Measurements from ENCODE around the gene ZMIZ1.

ZMIZ1 gene

GRCh38 chr10:79232864-79233263 lies 164.1 kb downstream of the ZMIZ1 start:
- DNase-seq (ENCODE audit: low read depth) = no peak

DNA sequence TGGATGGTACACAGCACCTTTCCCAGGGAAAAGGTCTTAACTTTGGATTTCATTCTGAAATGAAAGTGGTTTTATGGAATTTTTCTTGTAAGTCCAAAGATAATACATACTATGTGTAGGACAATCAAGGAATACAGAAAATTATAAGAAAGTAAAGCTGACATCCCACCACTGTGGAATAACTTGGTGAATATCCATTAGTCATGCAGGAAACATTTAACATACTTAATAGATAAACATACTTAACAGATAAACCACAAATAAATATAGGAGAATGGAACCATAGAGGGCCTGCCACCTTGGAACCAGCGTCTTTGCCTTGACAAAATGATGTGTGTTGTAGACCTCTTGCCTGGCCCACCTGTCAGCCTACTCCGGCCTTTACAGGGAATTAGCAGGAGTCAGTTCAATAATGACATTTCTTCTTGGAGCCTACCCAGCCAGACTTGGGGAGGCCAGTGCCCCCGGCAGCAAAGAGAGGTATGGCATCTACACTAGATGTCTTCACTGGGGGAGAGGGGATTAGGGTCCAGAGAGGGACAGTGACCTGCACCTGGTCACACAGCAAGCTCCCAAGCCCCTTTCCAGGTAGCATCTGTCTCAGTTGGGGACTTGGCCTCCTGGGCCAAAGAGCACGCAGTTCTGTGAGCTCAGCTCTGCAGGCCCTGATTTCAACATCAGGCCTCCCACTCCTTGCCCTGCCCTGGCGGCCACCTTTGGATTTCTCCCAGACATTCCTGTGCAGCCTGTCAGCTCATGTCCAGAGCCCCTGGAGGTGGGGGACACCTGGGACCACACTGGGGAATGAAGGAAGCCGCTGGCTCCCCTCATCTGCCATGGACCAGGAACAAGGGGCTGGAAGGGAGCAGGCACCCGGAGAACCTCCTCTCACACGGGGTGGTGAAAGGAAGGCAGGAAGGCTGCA lies 165.9 kb downstream of the ZMIZ1 start:
- DNase-seq (ENCODE audit: low read depth) = no peak

DNA sequence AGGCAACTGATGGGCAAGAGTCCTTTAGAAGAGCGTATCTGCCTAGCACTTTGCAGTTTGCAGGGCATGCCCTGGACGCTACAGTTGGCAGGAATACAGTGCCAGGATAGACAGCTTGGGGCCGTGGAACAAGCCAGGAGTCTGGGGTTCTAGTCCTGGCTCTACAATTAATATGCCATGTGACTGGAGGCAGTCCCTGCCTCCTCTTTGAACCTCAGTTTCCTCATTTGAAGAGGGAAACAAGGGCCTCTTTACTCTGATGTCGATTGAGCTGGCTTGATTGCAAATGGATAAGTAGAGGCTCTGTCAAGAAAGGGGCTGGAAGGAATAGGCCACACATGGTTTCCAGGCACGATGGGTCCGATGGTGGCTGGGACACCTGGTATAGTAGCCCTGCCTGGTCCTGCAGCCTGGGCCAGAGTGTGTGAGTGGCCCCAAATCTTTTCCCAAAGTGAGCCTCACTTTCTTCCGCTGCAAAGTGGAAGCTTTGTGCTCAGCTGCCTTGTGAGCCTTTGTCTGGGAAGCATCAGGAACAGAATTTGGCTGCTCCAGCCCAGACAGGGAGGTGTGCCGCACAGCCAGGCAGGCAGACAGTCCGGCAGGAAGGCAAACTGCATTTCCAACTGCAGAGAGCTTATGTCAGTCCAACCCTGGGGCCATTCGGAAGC lies 167.1 kb downstream of the ZMIZ1 start:
- no peak for DNase-seq (ENCODE audit: low read depth)

GRCh38 chr10:79236433-79236765 lies 167.6 kb downstream of the ZMIZ1 start:
- DNase-seq (ENCODE audit: low read depth) = no peak

GRCh38 chr10:79237454-79238157 lies 168.8 kb downstream of the ZMIZ1 start:
- DNase-seq (ENCODE audit: low read depth) = no peak

DNA sequence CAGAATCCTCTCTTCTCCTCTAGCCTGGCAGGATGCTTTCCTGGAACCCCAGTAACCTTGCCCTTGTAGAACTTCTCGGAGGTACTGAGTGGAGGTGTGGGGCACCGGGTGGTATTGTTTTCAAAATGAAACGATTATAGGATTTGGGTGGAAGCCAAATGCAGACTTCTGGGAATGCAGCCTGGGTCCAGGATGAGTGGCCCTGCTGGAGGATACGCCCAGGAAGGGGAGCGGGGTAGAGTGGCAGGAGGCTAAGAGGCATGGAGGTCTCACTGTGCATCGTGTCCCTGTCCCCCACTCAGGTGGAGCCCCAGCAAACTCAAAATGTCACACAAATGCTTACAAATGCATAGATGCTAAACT lies 169.4 kb downstream of the ZMIZ1 start:
- no peak for DNase-seq (ENCODE audit: low read depth)

- DNase-seq (ENCODE audit: low read depth) = no peak
These were observed 169.8 kb downstream of the ZMIZ1 start for GRCh38 chr10:79238606-79239005.

- no peak for DNase-seq (ENCODE audit: low read depth)
These were observed 170.6 kb downstream of the ZMIZ1 start for GRCh38 chr10:79239275-79239779.

GRCh38 chr10:79239924-79240581 lies 171.3 kb downstream of the ZMIZ1 start:
- no peak for DNase-seq (ENCODE audit: low read depth)

DNA sequence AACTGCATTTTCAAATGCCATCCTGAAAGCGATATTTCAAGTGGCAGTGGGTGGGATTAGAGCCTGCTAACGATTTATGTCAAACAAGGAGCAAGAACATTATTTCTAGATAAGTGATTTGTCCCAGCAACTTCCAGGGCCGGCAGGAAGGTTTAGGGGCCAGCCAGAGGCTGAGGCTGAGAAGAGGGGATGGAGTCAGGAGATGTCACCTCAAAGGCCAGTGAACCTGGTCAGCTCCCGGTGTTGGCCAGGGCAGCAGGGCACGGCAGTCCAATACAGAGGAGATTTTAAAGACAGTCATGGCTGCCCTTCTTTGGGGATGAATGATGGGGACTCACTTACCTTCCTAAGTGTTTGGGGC lies 172.8 kb downstream of the ZMIZ1 start:
- no peak for DNase-seq (ENCODE audit: low read depth)

- no peak for DNase-seq (ENCODE audit: low read depth)
These were observed 173.3 kb downstream of the ZMIZ1 start for GRCh38 chr10:79241990-79242619.

DNA sequence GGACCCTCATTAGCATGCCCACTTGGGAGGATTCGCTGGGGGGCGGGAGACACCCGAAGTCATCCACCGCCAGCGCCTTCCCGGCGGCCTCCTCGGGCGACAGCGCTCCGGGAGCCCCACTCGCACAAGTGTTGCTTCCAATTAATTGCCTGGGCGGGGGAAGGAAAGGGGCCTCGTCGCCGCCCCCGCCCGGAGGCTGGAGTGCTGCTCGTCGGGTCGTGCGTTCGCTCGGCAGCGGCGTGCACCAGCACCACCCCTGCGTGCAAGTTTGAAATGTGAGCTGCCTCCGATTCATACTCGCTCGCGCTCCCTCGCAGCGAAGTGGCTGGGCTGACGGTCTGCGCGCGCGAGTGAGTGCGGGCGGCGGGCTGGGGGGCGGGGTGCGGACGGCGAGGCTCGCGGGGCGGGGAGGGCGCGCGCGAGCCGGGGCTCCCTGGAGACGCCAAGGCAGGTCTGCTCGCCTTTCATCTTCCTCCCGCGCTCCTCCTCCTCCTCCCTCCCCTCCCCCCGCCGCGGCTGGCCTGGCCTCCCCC lies 173.9 kb downstream of the ZMIZ1 start:
- DNase-seq (ENCODE audit: low read depth) = no peak

DNA sequence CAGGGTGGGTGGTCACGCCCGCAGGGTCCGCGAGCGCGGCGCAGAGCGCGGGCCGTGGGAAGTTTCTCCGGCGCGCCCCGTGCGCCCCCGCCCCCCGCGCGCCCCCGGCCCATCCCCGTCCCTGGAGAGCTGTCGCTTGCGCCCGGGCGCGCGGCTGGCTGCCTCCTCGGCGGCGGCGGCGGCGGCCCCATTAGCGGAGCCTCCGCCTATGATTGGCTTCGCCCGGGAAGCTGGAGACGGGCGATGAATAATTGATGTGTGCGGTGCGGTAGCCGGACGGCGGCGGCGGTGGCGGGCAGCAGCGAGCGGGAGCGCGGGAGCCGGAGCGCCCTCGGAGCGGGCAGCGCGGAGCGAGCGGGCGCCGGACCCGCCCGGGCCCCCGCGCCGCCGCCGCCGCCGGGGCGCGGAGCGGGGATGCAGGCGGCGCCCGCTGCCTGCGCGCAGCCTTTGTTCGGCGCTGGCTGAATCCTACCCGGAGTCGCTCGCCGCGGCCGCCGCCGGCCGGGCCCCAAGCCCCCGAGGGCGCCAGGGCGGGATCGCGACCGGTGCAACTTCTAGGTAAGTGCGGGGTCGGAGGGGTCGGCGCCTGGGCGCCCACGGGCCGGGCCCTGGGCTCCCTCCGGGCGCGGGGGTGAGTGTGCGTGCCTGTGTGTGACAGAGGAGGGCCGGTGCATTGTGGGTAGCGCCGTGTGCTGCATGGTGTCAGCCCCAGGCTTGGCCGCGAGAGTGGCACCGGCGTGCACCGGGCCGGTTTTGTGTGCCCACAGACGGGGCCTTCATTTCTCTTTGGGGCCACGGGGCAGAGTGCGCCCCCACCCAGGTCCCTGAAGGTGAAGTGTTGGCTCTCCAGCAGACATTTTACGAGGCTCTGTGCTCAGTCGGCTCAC lies 174.7 kb downstream of the ZMIZ1 start:
- no peak for DNase-seq (ENCODE audit: low read depth)

DNA sequence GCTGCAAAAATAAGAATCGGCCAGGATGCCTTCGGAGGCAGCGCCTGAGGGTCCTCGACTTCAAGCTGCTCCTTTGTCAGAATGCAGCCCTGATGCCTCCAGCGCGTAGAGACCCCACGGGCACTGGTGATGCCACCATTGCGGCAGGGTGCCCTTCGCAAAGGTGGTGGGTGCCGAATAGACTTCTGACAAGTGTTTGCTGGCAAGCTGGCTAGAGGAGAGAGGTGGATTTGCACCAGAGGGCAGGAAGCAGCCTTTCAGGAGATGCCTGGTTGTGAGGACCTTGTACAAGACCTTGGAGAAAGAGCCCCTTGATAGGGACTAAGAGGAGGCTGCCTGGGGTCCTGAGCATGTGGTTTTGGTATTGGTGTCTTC lies 175.3 kb downstream of the ZMIZ1 start:
- DNase-seq (ENCODE audit: low read depth) = no peak

- DNase-seq (ENCODE audit: low read depth) = no peak
These were observed 176.2 kb downstream of the ZMIZ1 start for GRCh38 chr10:79244841-79245504.

- DNase-seq (ENCODE audit: low read depth) = no peak
These were observed 176.9 kb downstream of the ZMIZ1 start for GRCh38 chr10:79245539-79246208.

DNA sequence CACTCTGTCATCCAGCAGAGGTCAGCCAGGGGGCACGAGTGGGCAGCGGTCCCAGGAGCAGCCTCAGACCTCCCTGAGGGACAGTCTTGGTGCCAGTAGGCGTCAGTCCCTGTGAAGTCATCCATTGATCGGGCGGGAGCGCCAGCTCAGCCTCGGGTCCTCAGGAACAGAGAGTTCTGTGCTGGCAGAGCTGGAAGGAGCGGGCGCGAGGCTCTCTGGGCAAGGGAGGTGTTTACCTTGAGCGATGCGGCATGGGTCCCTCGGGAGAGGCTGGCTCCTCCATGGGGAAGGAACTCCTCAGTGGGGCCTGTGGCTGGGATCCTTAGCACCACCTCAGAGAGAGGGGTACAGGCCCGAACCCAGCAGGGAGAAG lies 177.4 kb downstream of the ZMIZ1 start:
- DNase-seq (ENCODE audit: low read depth) = no peak

- DNase-seq (ENCODE audit: low read depth) = no peak
These were observed 178.0 kb downstream of the ZMIZ1 start for GRCh38 chr10:79246606-79247275.

All from non-pigmented ciliary epithelial cell (primary cell).